HepG2 (cell line): ENCODE measurements around the gene CEP120. TPM values are rescaled to one million over a fixed set of nuclear protein-coding genes. Genes with fewer than 3 reads are reported as not detected.

Experiments
- ARID5B ChIP-seq: IDR thresholded peaks from 2 replicates; pipeline ENCODE4 v1.4.0; 2020; ENCODE audit warnings: mild to moderate bottlenecking, missing genetic modification reagents
- KLF16 ChIP-seq, 2 experiments: sonication (generic) in 1 of 2; formaldehyde crosslinking in 1 of 2; IDR thresholded peaks; 2 replicates each; pipeline versions ENCODE4 v1.6.1 to v1.8.0; 2016 to 2023; ENCODE audit warnings: missing genetic modification reagents in 2 of 2, missing compliant biosample characterization in 1 of 2
- MEIS2 ChIP-seq: sonication (generic); formaldehyde crosslinking; IDR thresholded peaks from 2 replicates; pipeline ENCODE4 v1.9.0; 2021; ENCODE audit warnings: mild to moderate bottlenecking, missing genetic modification reagents
- NFRKB ChIP-seq: fragments of 450-650 bp; IDR thresholded peaks from 2 replicates; pipeline ENCODE4 v1.6.1; 2017
- PLRG1 ChIP-seq: fragments of 450-650 bp; conservative IDR thresholded peaks from 2 replicates; pipeline ENCODE4 v1.6.1; 2016
- SAP130 ChIP-seq: IDR thresholded peaks from 2 replicates; pipeline ENCODE4 v1.6.1; 2016; ENCODE audit warnings: low read depth
- SETDB1 ChIP-seq: sonication (generic); formaldehyde crosslinking; IDR thresholded peaks from 2 replicates; pipeline ENCODE4 v1.5.1; 2020; ENCODE audit warnings: missing genetic modification reagents, mild to moderate bottlenecking, borderline replicate concordance
- ZHX2 ChIP-seq, 2 experiments: sonication (generic) in 1 of 2; formaldehyde crosslinking in 1 of 2; IDR thresholded peaks; 2 replicates each; pipeline versions ENCODE4 v1.6.1 to v1.9.0; 2014 to 2022; ENCODE audit warnings: antibody characterized with exemption in 1 of 2, borderline replicate concordance in 1 of 2, inconsistent platforms in 1 of 2, low read depth in 1 of 2, missing genetic modification reagents in 1 of 2
- ZMYM2 ChIP-seq: sonication (generic); formaldehyde crosslinking; IDR thresholded peaks from 2 replicates; pipeline ENCODE4 v1.8.0; 2022; ENCODE audit warnings: mild to moderate bottlenecking, missing genetic modification reagents
- ZNF180 ChIP-seq: sonication (generic); formaldehyde crosslinking; IDR thresholded peaks from 2 replicates; pipeline ENCODE4 v1.4.0; 2020; ENCODE audit warnings: low read depth, missing genetic modification reagents, borderline replicate concordance
- ZNF816 ChIP-seq: sonication (generic); formaldehyde crosslinking; IDR thresholded peaks from 2 replicates; pipeline ENCODE4 v1.8.0; 2022; ENCODE audit warnings: missing genetic modification reagents, mild to moderate bottlenecking, borderline replicate concordance
- polyA plus RNA-seq, 8 experiments: library from polyadenylated mRNA; depleted of rRNA in 3 of 8; stranded (reverse) in 7 of 8; unstranded in 1 of 8; fragments of >200 nt; fragmentation: Illumina TruSeq in 4 of 8; extraction: Trizol in 4 of 8; gene quantifications; 2 replicates each; pipeline versions ENCODE4 v1.2.1 to v1.2.3, GENCODE V29; 2011 to 2016; ENCODE audit warnings: low read depth in 4 of 8, missing spikeins in 1 of 8, mixed read lengths in 1 of 8; ENCODE audit not compliant: insufficient read depth in 1 of 8
- total RNA-seq, 5 experiments: library from RNA; depleted of rRNA; stranded (reverse); fragments of >200 nt; fragmentation: Illumina TruSeq; extraction: Trizol; gene quantifications; 2 replicates each; pipeline ENCODE4 v1.2.3, GENCODE V29; 2016; ENCODE audit warnings: low read depth in 1 of 5
- TF ChIP-seq, protein P1 (sequence below): fragments of 450-650 bp; IDR thresholded peaks from 2 replicates; pipeline ENCODE4 v1.6.1; 2016
- TF ChIP-seq, protein P2 (sequence below): sonication (generic); formaldehyde crosslinking; IDR thresholded peaks from 2 replicates; pipeline ENCODE4 v1.4.0; 2020; ENCODE audit warnings: missing genetic modification reagents, borderline replicate concordance
- TF ChIP-seq, protein P3 (sequence below): IDR thresholded peaks from 2 replicates; pipeline ENCODE4 v1.6.1; 2016; ENCODE audit warnings: low read depth, borderline replicate concordance

The CEP120 gene
- total and polyA plus RNA-seq, 2 of the 13 experiments (the other 11 are each of a cell fraction or from before 2014, with no cell fraction given): 8.0 to 14.7 TPM

DNA sequence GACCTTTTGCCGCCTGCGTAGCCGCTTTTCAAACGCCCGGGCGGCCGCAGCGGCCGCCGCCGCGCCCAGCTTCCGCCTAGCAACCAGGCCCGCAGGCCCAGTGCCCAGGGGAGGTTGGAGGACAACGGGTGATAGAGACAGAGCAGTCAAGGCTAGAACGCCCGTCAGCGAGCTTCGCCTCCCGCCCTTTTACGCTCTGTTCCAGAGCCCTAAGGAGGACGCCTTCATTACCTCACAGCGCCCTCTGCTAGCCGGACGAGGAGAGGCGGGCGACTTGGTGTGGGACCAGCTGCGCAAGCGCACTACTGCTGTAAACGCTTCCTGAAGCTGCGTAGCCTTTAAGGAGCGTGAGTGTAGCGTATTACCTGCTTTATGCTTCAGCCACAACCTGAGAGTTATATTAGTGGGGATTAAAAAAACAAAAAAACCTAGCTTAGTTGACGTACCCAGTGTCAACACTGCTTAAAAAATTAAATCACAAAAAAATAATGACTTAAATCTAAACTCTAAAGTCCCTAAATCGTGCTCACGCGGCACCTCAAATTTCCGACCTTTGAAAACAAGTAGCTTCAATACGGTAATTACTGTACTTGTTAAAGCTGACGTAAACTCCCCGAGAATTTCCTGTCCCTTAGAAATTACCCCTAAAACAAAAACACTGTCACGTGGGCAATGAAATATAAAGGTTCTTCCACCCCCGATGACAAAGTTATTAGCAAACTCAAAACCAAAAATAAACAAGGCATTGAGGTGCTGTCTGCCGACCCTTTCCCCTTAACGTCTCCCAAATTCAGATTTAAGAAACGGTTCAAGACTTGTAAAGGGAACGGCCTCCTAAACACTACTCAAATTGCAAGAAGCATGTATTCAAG lies at the start of gene CEP120 (continued):
- TF ChIP-seq ZHX2 (IDR thresholded peaks at IDR 0.05; ENCODE audit: low read depth): no peak
- TF ChIP-seq ZHX2 (CRISPR knock-in tag; IDR thresholded peaks at IDR 0.05; ENCODE audit: borderline replicate concordance): no peak
- no peak for TF ChIP-seq PLRG1
- peak; percentile 52; the same call in 1 of the 2 replicates for TF ChIP-seq MEIS2 (CRISPR knock-in tag)
- TF ChIP-seq, protein P1, sequence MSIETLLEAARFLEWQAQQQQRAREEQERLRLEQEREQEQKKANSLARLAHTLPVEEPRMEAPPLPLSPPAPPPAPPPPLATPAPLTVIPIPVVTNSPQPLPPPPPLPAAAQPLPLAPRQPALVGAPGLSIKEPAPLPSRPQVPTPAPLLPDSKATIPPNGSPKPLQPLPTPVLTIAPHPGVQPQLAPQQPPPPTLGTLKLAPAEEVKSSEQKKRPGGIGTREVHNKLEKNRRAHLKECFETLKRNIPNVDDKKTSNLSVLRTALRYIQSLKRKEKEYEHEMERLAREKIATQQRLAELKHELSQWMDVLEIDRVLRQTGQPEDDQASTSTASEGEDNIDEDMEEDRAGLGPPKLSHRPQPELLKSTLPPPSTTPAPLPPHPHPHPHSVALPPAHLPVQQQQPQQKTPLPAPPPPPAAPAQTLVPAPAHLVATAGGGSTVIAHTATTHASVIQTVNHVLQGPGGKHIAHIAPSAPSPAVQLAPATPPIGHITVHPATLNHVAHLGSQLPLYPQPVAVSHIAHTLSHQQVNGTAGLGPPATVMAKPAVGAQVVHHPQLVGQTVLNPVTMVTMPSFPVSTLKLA: no peak
- TF ChIP-seq, protein P2, sequence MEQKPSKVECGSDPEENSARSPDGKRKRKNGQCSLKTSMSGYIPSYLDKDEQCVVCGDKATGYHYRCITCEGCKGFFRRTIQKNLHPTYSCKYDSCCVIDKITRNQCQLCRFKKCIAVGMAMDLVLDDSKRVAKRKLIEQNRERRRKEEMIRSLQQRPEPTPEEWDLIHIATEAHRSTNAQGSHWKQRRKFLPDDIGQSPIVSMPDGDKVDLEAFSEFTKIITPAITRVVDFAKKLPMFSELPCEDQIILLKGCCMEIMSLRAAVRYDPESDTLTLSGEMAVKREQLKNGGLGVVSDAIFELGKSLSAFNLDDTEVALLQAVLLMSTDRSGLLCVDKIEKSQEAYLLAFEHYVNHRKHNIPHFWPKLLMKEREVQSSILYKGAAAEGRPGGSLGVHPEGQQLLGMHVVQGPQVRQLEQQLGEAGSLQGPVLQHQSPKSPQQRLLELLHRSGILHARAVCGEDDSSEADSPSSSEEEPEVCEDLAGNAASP (CRISPR knock-in tag): peak; percentile 69
- TF ChIP-seq KLF16 (CRISPR knock-in tag; IDR thresholded peaks at IDR 0.05): peak in 1 of 2 experiments; percentile 96; a peak in 2 of 4 replicates
- no peak for TF ChIP-seq NFRKB
- TF ChIP-seq ZMYM2 (CRISPR knock-in tag): peak; percentile 65; the same call in 1 of the 2 replicates
- TF ChIP-seq ZNF180: no peak
- no peak for TF ChIP-seq SETDB1 (CRISPR knock-in tag)
- TF ChIP-seq ARID5B (CRISPR knock-in tag): peak; percentile 81; the same call in 1 of the 2 replicates
- peak; percentile 64; the same call in 1 of the 2 replicates for TF ChIP-seq ZNF816 (CRISPR knock-in tag)
- TF ChIP-seq, protein P3, sequence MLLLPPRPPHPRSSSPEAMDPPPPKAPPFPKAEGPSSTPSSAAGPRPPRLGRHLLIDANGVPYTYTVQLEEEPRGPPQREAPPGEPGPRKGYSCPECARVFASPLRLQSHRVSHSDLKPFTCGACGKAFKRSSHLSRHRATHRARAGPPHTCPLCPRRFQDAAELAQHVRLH (CRISPR knock-in tag): peak; percentile 50; the same call in 1 of the 2 replicates
- peak; percentile 91 for TF ChIP-seq SAP130 (CRISPR knock-in tag)
